Neural progenitor cell (in vitro differentiated cells): ENCODE measurements around the gene PEX14. TPM values are rescaled to one million over a fixed set of nuclear protein-coding genes. Genes with fewer than 3 reads are reported as not detected.

Experiments
- DNase-seq: peaks from one replicate; pipeline ENCODE4 v3.0.0-alpha.2; 2016; ENCODE audit warnings: low spot score
- H2AFZ ChIP-seq: fragments of 200-600 bp; sonication (generic); replicated peaks from 2 replicates; pipeline ENCODE4 v1.6.1; 2016; ENCODE audit warnings: antibody characterized with exemption
- H3F3A ChIP-seq: fragments of 200-600 bp; sonication (generic); 2 replicates; pipeline ENCODE4 v1.6.1; 2016; ENCODE audit warnings: antibody characterized with exemption, low read depth
- H3K27ac ChIP-seq: fragments of 200-600 bp; sonication (generic); 2 replicates; pipeline ENCODE4 v1.5.1; 2016; ENCODE audit warnings: mild to moderate bottlenecking
- H3K27me3 ChIP-seq: fragments of 200-600 bp; sonication (generic); 2 replicates; pipeline ENCODE4 v1.6.1; 2016; ENCODE audit warnings: mild to moderate bottlenecking, moderate library complexity
- H3K36me3 ChIP-seq: fragments of 200-600 bp; sonication (generic); 2 replicates; pipeline ENCODE4 v1.5.1; 2016
- H3K4me1 ChIP-seq: fragments of 200-600 bp; sonication (generic); 2 replicates; pipeline ENCODE4 v1.6.1; 2016; ENCODE audit warnings: mixed run types
- H3K4me2 ChIP-seq: fragments of 200-600 bp; sonication (generic); 2 replicates; pipeline ENCODE4 v1.6.1; 2016
- H3K4me3 ChIP-seq: fragments of 200-600 bp; sonication (generic); 2 replicates; pipeline ENCODE4 v1.5.1; 2016
- H3K79me2 ChIP-seq: fragments of 200-600 bp; sonication (generic); 2 replicates; pipeline ENCODE4 v1.6.1; 2016; ENCODE audit warnings: low read depth
- H3K9ac ChIP-seq: fragments of 200-600 bp; sonication (generic); 2 replicates; pipeline ENCODE4 v1.6.1; 2016
- H3K9me3 ChIP-seq: fragments of 200-600 bp; sonication (generic); 2 replicates; pipeline ENCODE4 v1.5.1; 2016; ENCODE audit warnings: low read depth
- H4K20me1 ChIP-seq: fragments of 200-600 bp; sonication (generic); 2 replicates; pipeline ENCODE4 v1.6.1; 2016; ENCODE audit warnings: low read depth
- H3K27ac Mint-ChIP-seq: 3 replicates; pipeline ENCODE4 v1.8.0; 2021; ENCODE audit warnings: mixed read lengths
- H3K27me3 Mint-ChIP-seq: 2 replicates; pipeline ENCODE4 v1.8.0; 2022; ENCODE audit warnings: low read depth, mild to moderate bottlenecking, inconsistent platforms, moderate library complexity, mixed read lengths; ENCODE audit not compliant: insufficient read depth
- H3K36me3 Mint-ChIP-seq: 3 replicates; pipeline ENCODE4 v1.8.0; 2021; ENCODE audit warnings: mixed read lengths
- H3K4me1 Mint-ChIP-seq: 3 replicates; pipeline ENCODE4 v1.8.0; 2021; ENCODE audit warnings: mixed read lengths
- H3K4me3 Mint-ChIP-seq: 3 replicates; pipeline ENCODE4 v1.8.0; 2021; ENCODE audit warnings: mild to moderate bottlenecking, moderate library complexity, mixed read lengths
- H3K9me3 Mint-ChIP-seq: 3 replicates; pipeline ENCODE4 v1.8.0; 2020; ENCODE audit warnings: mixed read lengths
- CTCF ChIP-seq: fragments of 200-600 bp; sonication (generic); IDR thresholded peaks from 2 replicates; pipeline ENCODE4 v1.5.1; 2017; ENCODE audit warnings: antibody characterized with exemption, mild to moderate bottlenecking
- EZH2 ChIP-seq: fragments of 200-600 bp; sonication (generic); IDR thresholded peaks from 2 replicates; pipeline ENCODE4 v1.6.1; 2017; ENCODE audit warnings: antibody characterized with exemption, mild to moderate bottlenecking, moderate library complexity
- EZH2phosphoT487 ChIP-seq: fragments of 200-600 bp; sonication (generic); IDR thresholded peaks from 2 replicates; pipeline ENCODE4 v1.6.1; 2017; ENCODE audit warnings: antibody characterized with exemption
- total RNA-seq: library from RNA; depleted of rRNA; stranded (reverse); fragments of >200 nt; gene quantifications from 2 replicates; pipeline ENCODE4 v1.2.3, GENCODE V29; 2015; ENCODE audit warnings: low replicate concordance

Gene PEX14
- total RNA-seq, 1 donor from 2014 or later, result 9.3 TPM

GRCh38 chr1:10555635-10556429 is 81.1 kb downstream of the PEX14 start:
- Mint-ChIP-seq H3K4me1 (peaks cover 55% of the 10 kb centered on the region), H3K36me3 (peaks cover under 1% of the 10 kb centered on the region), H3K27ac (peak overlapping the region; percentile 74), H3K27me3 (no peaks in the 10 kb centered on the region), H3K4me3 (no peak overlapping the region), H3K9me3 (no peaks in the 10 kb centered on the region)
- Histone ChIP-seq H2AFZ (no peak overlapping the region), H3K4me3 (no peak overlapping the region), H4K20me1 (peaks cover 56% of the 10 kb centered on the region), H3K9me3 (no peaks in the 10 kb centered on the region), H3K4me2 (peak overlapping the region; percentile 23), H3K79me2 (peaks cover 13% of the 10 kb centered on the region), H3F3A (peaks cover 19% of the 10 kb centered on the region), H3K4me1 (peaks cover 40% of the 10 kb centered on the region), H3K27ac (peak overlapping the region; percentile 59), H3K27me3 (no peaks in the 10 kb centered on the region), H3K9ac (no peak overlapping the region), H3K36me3 (no peaks in the 10 kb centered on the region)
- TF ChIP-seq CTCF (no peak), EZH2 (no peak), EZH2phosphoT487 (no peak)
- DNase-seq, result peak; percentile 54

GRCh38 chr1:10556430-10557005 is 81.8 kb downstream of the PEX14 start:
- Histone ChIP-seq H3K4me1 (peaks cover 40% of the 10 kb centered on the region), H4K20me1 (peaks cover 55% of the 10 kb centered on the region), H3F3A (peaks cover 19% of the 10 kb centered on the region), H3K9me3 (no peaks in the 10 kb centered on the region), H3K9ac (no peak overlapping the region), H3K79me2 (peaks cover 12% of the 10 kb centered on the region), H2AFZ (no peak overlapping the region), H3K4me2 (peak overlapping the region; percentile 23), H3K4me3 (no peak overlapping the region), H3K27ac (peak overlapping the region; percentile 59), H3K27me3 (no peaks in the 10 kb centered on the region), H3K36me3 (no peaks in the 10 kb centered on the region)
- Mint-ChIP-seq H3K27ac (peak overlapping the region; percentile 74), H3K36me3 (peaks cover 5% of the 10 kb centered on the region), H3K4me1 (peaks cover 48% of the 10 kb centered on the region), H3K4me3 (no peak overlapping the region), H3K27me3 (no peaks in the 10 kb centered on the region), H3K9me3 (no peaks in the 10 kb centered on the region)
- DNase-seq, result no peak
- TF ChIP-seq CTCF (no peak), EZH2phosphoT487 (no peak), EZH2 (no peak)

GRCh38 chr1:10557714-10558113 is 83.0 kb downstream of the PEX14 start:
- Histone ChIP-seq H3K36me3 (no peaks in the 10 kb centered on the region), H3K27me3 (no peaks in the 10 kb centered on the region), H3F3A (peaks cover 19% of the 10 kb centered on the region), H3K9me3 (no peaks in the 10 kb centered on the region), H3K9ac (no peak overlapping the region), H3K79me2 (peaks cover 4% of the 10 kb centered on the region), H2AFZ (no peak overlapping the region), H3K4me3 (no peak overlapping the region), H4K20me1 (peaks cover 51% of the 10 kb centered on the region), H3K4me2 (no peak overlapping the region), H3K4me1 (peaks cover 39% of the 10 kb centered on the region), H3K27ac (no peak overlapping the region)
- Mint-ChIP-seq H3K4me3 (no peak overlapping the region), H3K4me1 (peaks cover 45% of the 10 kb centered on the region), H3K9me3 (peaks cover 7% of the 10 kb centered on the region), H3K27me3 (no peaks in the 10 kb centered on the region), H3K36me3 (peaks cover 9% of the 10 kb centered on the region), H3K27ac (no peak overlapping the region)
- DNase-seq, result no peak
- TF ChIP-seq EZH2 (no peak), EZH2phosphoT487 (no peak), CTCF (no peak)
